D721Med (cell line): ENCODE results near the gene CFAP73.

Experiments
- DNase-seq: peaks from one replicate; pipeline ENCODE4 v3.0.0; 2011; ENCODE audit warnings: low spot score; ENCODE audit not compliant: insufficient read length
- FAIRE-seq: peaks from 2 replicates; lab custom pipeline; 2011; peaks lifted over from hg19 to GRCh38; lab: Jason Lieb, UNC
- CTCF ChIP-seq: IDR thresholded peaks from 2 replicates; pipeline ENCODE4 v1.5.1; 2012; ENCODE audit warnings: mild to moderate bottlenecking, control low read depth; ENCODE audit not compliant: insufficient read depth; ENCODE audit errors: missing control alignments

The CFAP73 gene

DNA sequence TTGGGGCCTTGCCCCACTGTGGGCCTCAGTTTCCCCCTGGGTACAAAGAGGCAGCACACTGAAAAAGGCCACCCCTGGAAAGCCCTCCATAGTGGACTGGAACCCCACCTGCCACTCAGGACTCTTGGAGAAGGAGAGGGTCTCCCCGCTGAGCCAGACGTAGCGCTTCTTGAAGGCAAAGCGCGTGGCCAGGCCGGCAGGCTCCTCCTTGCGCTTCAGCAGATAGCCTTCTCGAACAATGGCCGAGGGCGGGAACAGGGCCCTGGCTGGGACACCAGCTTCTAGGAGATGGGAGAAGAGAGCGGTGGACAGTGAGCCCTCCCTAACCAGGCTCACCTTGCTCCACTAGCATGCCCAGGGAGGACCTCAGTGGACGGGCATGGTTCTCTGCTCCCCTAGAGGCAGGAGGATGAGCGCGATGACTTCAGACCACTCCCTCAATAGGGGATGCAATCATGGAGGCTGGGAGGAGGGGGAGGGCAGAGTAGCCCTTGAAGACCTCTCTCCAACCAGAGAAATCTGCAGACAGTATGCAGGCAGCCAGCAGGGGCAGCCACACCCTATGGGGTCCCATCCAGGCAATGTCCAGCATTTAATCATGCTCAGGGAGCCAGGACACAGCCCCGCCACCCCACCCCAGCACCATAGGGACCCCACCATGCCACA is 43.8 kb upstream of the CFAP73 start:
- FAIRE-seq (no peak), DNase-seq (no peak)
- TF ChIP-seq CTCF: no peak

- TF ChIP-seq CTCF: no peak
- FAIRE-seq (no peak), DNase-seq (no peak)
These were observed 43.2 kb upstream of the CFAP73 start for GRCh38 chr12:113106361-113106760.

DNA sequence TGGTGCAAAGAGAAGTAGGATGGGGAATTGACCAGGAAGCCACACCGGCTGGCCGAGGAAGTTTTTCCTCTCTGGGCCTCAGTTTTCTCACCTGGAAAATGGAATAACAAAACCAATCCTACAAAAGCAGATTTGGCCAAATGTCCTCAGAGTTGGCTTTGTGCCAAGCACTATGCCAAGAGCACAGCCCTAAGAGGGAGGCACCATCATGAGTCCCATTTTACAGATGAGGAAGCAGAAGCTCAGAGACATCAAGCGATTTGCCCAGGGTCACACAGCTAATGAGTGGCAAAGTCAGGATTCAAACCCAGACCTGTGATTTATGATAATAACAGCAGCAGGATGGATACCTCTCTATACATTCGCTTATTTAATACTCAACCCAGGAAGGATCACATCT is 41.2 kb upstream of the CFAP73 start:
- TF ChIP-seq CTCF: no peak
- DNase-seq (no peak), FAIRE-seq (no peak)

- FAIRE-seq (no peak), DNase-seq (no peak)
- no peak for TF ChIP-seq CTCF
These were observed 40.2 kb upstream of the CFAP73 start for GRCh38 chr12:113109360-113109759.

DNA sequence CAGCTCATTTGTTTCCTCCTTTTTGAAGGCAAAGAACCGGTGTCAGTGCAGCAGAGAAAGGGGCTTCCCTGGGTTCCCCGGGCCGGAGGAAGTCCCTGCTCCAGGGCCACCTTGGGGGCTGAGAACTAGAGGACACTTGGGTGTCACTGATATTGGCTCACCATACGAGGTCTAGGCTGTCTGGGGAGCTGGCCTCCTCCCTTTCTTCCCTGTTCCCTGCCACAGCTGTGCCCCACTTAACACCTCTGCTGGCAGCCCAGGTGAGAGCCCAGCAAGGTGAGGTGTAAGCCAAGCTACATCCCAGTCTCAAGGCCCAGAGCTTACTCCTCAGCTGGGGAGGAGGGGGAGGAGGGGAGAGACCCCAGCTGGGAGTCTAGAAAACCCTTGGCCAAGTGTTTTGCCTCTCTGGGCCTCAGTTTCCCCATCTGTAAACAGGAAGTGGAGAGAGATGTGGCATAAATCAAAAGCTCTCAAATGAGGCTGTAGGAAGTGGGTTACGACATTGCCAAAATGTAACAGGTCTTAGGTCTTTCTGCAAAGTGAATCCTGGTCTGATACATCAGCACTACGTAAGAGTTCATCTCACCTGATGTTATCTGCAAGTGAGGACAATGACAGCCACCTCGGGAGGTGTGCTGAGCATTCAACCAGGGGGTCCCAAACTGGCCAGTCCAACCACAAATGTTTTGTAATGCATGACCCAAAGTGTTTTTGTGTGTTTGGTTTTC is 39.5 kb upstream of the CFAP73 start:
- no peak for DNase-seq
- no peak for TF ChIP-seq CTCF
- no peak for FAIRE-seq

DNA sequence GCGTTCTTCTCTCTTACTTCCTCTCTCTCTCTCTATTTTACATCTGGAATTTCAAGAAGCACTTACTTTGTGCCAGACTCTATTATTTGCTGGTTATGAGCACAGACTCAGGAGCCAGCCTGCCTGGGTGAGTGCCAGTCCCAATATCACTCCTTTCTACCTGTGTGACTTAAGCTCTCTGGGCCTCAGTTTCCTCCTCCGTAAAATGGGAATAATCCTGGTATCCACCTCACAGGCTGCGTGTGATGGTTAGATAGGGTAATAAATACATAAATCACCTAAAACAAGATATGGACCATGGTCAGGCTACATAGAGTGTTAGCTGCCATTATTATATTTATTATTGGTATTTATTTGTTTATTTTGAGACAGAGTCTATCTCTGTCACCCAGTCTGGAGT is 38.3 kb upstream of the CFAP73 start:
- DNase-seq (no peak), FAIRE-seq (no peak)
- no peak for TF ChIP-seq CTCF
